Tibial artery (tissue), 4 donors: ENCODE results near the gene ERI3.

ENCODE experiments used
- DNase-seq, 2 donors: peaks; one replicate each; pipeline ENCODE4 v3.0.0-alpha.2; 2019
- H3K27ac ChIP-seq, 2 donors: fragments of 200-600 bp; sonication (generic) in 1 of 2; 1 replicate in 1 of 2; 2 replicates in 1 of 2; pipeline ENCODE4 v1.5.1; 2018 to 2019; ENCODE audit warnings: mild to moderate bottlenecking in 1 of 2
- H3K27me3 ChIP-seq, 2 donors: fragments of 200-600 bp; sonication (generic) in 1 of 2; one replicate each; pipeline versions ENCODE4 v1.5.1 to v1.6.0; 2016 to 2019
- H3K36me3 ChIP-seq, 3 donors: fragments of 200-600 bp; sonication (generic) in 2 of 3; one replicate each; pipeline ENCODE4 v1.5.1; 2016 to 2019; ENCODE audit warnings: mild to moderate bottlenecking in 2 of 3
- H3K4me1 ChIP-seq, 4 donors: fragments of 200-600 bp; sonication (generic) in 2 of 4; 1 replicate in 3 of 4; 2 replicates in 1 of 4; pipeline ENCODE4 v1.5.1; 2016 to 2019
- H3K4me3 ChIP-seq, 2 donors: fragments of 200-600 bp; sonication (generic) in 1 of 2; 1 replicate in 1 of 2; 2 replicates in 1 of 2; pipeline ENCODE4 v1.5.1; 2018 to 2019; ENCODE audit warnings: mild to moderate bottlenecking in 2 of 2
- H3K9me3 ChIP-seq, 3 donors: fragments of 200-600 bp; sonication (generic) in 1 of 3; one replicate each; pipeline ENCODE4 v1.5.1; 2016 to 2019
- CTCF ChIP-seq, 2 experiments: fragments of 200-600 bp in 1 of 2; fragments of 450-650 bp in 1 of 2; IDR thresholded peaks; one replicate each; pipeline ENCODE4 v1.5.1; 2017 to 2019; ENCODE audit warnings: antibody characterized with exemption in 2 of 2, mild to moderate bottlenecking in 1 of 2, moderate library complexity in 1 of 2
- intact Hi-C: fragments of 100-400 bp; cut with DNase I; formaldehyde crosslinking; loops from one replicate; pipeline ENCODE4 v1.15.0; 2023; ENCODE audit warnings: low total_unique reads

ERI3 gene

GRCh38 chr1:44273560-44274350 lies 81.3 kb downstream of the ERI3 start:
- H3K9me3 ChIP-seq = no peaks in the 10 kb centered on the region
- no peak overlapping the region for H3K4me3 ChIP-seq
- peaks cover 0 to 19% (median 8%) of the 10 kb centered on the region in 4 donors for H3K4me1 ChIP-seq
- no peak for TF ChIP-seq CTCF (IDR thresholded peaks at IDR 0.05)
- no peak overlapping the region for H3K27ac ChIP-seq
- H3K27me3 ChIP-seq = no peaks in the 10 kb centered on the region
- H3K36me3 ChIP-seq = peaks cover 0 to 10% (median 0%) of the 10 kb centered on the region in 3 donors
- no peak for DNase-seq
- intact Hi-C loops = no loop called here

- no peaks in the 10 kb centered on the region for H3K9me3 ChIP-seq
- H3K4me1 ChIP-seq = peaks cover 0 to 19% (median 8%) of the 10 kb centered on the region in 4 donors
- no peak for DNase-seq
- H3K4me3 ChIP-seq = no peak overlapping the region
- no peaks in the 10 kb centered on the region for H3K27me3 ChIP-seq
- TF ChIP-seq CTCF (IDR thresholded peaks at IDR 0.05) = no peak
- peaks cover 0 to 10% (median 0%) of the 10 kb centered on the region in 3 donors for H3K36me3 ChIP-seq
- intact Hi-C loops = no loop called here
- no peak overlapping the region for H3K27ac ChIP-seq
Measured at GRCh38 chr1:44272992-44273391, 82.1 kb downstream of the ERI3 start.

GRCh38 chr1:44271646-44272045 lies 83.4 kb downstream of the ERI3 start:
- DNase-seq = no peak
- Histone ChIP-seq H3K27ac (no peak overlapping the region), H3K27me3 (no peaks in the 10 kb centered on the region)

GRCh38 chr1:44270686-44271628 lies 84.1 kb downstream of the ERI3 start:
- Histone ChIP-seq H3K4me3 (no peak overlapping the region), H3K27ac (no peak overlapping the region), H3K9me3 (no peaks in the 10 kb centered on the region), H3K4me1 (peaks cover 0 to 10% (median 8%) of the 10 kb centered on the region in 4 donors), H3K36me3 (peaks cover 0 to 10% (median 0%) of the 10 kb centered on the region in 3 donors), H3K27me3 (no peaks in the 10 kb centered on the region)
- intact Hi-C loops = no loop called here
- no peak for DNase-seq
- TF ChIP-seq CTCF (IDR thresholded peaks at IDR 0.05) = no peak

More at GRCh38 chr1:44271646-44272045, 83.4 kb downstream of the ERI3 start:
- H3K36me3 ChIP-seq = peaks cover 0 to 10% (median 0%) of the 10 kb centered on the region in 3 donors
- no peak for TF ChIP-seq CTCF (IDR thresholded peaks at IDR 0.05)
- H3K4me3 ChIP-seq = no peak overlapping the region
- H3K4me1 ChIP-seq = peaks cover 0 to 16% (median 8%) of the 10 kb centered on the region in 4 donors
- intact Hi-C loops = no loop called here
- H3K9me3 ChIP-seq = no peaks in the 10 kb centered on the region

GRCh38 chr1:44268054-44268453 lies 87.0 kb downstream of the ERI3 start:
- Histone ChIP-seq H3K4me3 (no peak overlapping the region), H3K4me1 (no peaks in the 10 kb centered on the region), H3K27me3 (no peaks in the 10 kb centered on the region), H3K36me3 (no peaks in the 10 kb centered on the region), H3K9me3 (no peaks in the 10 kb centered on the region), H3K27ac (no peak overlapping the region)
- intact Hi-C loops = no loop called here
- no peak for TF ChIP-seq CTCF (IDR thresholded peaks at IDR 0.05)
- no peak for DNase-seq
